ENCODE data around the gene AHNAK2. TPM values are rescaled to one million over a fixed set of nuclear protein-coding genes. Genes with fewer than 3 reads are reported as not detected.
A peak's percentile ranks its signal among the peaks of the same experiment; 100 is the strongest.

AHNAK2 gene
- total RNA-seq, 4 donors from 2014 or later = 147 to 313 (median 172) TPM

- 21 to 83% methylated on average over 2 to 4 of the region's 9 CpGs for WGBS, 2 donors
- Histone ChIP-seq H3K27ac (peak overlapping the region in 3 of 4 donors; percentile 69 to 86 (median 82)), H3K36me3 (peaks cover 0 to 17% (median 12%) of the 10 kb centered on the region in 3 donors), H3K4me1 (peaks cover 20 to 86% (median 65%) of the 10 kb centered on the region in 3 donors), H3K4me3 (no peak overlapping the region), H3K27me3 (no peaks in the 10 kb centered on the region), H3K9me3 (no peaks in the 10 kb centered on the region)
- intact Hi-C loops (cut with DNase I) = no loop called here
- DNase-seq = no peak
- no peak for TF ChIP-seq POLR2A (IDR thresholded peaks at IDR 0.05)
- TF ChIP-seq, protein P1, sequence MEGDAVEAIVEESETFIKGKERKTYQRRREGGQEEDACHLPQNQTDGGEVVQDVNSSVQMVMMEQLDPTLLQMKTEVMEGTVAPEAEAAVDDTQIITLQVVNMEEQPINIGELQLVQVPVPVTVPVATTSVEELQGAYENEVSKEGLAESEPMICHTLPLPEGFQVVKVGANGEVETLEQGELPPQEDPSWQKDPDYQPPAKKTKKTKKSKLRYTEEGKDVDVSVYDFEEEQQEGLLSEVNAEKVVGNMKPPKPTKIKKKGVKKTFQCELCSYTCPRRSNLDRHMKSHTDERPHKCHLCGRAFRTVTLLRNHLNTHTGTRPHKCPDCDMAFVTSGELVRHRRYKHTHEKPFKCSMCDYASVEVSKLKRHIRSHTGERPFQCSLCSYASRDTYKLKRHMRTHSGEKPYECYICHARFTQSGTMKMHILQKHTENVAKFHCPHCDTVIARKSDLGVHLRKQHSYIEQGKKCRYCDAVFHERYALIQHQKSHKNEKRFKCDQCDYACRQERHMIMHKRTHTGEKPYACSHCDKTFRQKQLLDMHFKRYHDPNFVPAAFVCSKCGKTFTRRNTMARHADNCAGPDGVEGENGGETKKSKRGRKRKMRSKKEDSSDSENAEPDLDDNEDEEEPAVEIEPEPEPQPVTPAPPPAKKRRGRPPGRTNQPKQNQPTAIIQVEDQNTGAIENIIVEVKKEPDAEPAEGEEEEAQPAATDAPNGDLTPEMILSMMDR (IDR thresholded peaks at IDR 0.05) = no peak
These were observed 37.1 kb upstream of the AHNAK2 start for GRCh38 chr14:105015242-105015641.

GRCh38 chr14:105014631-105015030, 36.5 kb upstream of the AHNAK2 start:
- Histone ChIP-seq H3K27me3 (no peaks in the 10 kb centered on the region), H3K9me3 (no peaks in the 10 kb centered on the region), H3K4me3 (no peak overlapping the region), H3K27ac (peak overlapping the region in 2 of 4 donors; percentile 69 to 82), H3K4me1 (peaks cover 20 to 80% (median 60%) of the 10 kb centered on the region in 3 donors), H3K36me3 (peaks cover 0 to 23% (median 15%) of the 10 kb centered on the region in 3 donors)
- TF ChIP-seq, protein P1 (IDR thresholded peaks at IDR 0.05) = no peak
- no peak for TF ChIP-seq POLR2A (IDR thresholded peaks at IDR 0.05)
- intact Hi-C loops (cut with DNase I) = no loop called here
- WGBS, 2 donors = 42 to 43% methylated on average over 4 of the region's 4 CpGs
- no peak for DNase-seq

DNA sequence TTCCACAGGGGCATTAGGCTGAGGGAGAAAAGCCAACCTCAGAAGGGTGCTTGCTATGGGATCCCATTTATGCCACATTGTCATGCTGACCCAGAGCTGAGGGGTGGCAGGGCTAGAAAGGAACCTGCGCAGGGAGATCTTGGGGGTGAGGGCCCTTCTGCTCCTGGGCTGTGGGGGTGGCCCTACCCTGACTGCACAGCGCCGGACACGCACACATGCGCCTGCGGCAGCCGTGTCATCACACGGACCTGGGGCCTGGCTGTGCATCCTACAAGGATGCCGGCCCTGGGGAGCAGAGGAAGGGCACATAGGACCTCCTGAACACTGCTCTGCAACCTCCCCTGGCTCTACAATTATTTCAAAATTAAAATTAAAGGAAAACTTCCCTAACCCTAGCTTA, 35.9 kb upstream of the AHNAK2 start:
- peaks cover 14 to 74% (median 54%) of the 10 kb centered on the region in 3 donors for H3K4me1 ChIP-seq
- no peak overlapping the region for H3K27ac ChIP-seq
- intact Hi-C loops (cut with DNase I) = no loop called here
- WGBS, 2 donors = 63% methylated on average over 7 of the region's 9 CpGs; no CpG with 5 or more reads in 1 of the 2 donors
- H3K27me3 ChIP-seq = no peaks in the 10 kb centered on the region
- TF ChIP-seq, protein P1 (IDR thresholded peaks at IDR 0.05) = no peak
- no peak for TF ChIP-seq POLR2A (IDR thresholded peaks at IDR 0.05)
- no peak for DNase-seq
- no peaks in the 10 kb centered on the region for H3K9me3 ChIP-seq
- H3K36me3 ChIP-seq = peaks cover 0 to 29% (median 18%) of the 10 kb centered on the region in 3 donors
- H3K4me3 ChIP-seq = no peak overlapping the region

GRCh38 chr14:105013150-105013785, 35.1 kb upstream of the AHNAK2 start:
- peaks cover 2 to 37% (median 26%) of the 10 kb centered on the region in 3 donors for H3K36me3 ChIP-seq
- H3K9me3 ChIP-seq = no peaks in the 10 kb centered on the region
- no peak for DNase-seq
- intact Hi-C loops (cut with DNase I) = no loop called here
- H3K4me3 ChIP-seq = no peak overlapping the region
- 27 to 43% methylated on average over 6 to 8 of the region's 8 CpGs for WGBS, 2 donors
- H3K27ac ChIP-seq = peak overlapping the region in 2 of 4 donors; percentile 8 to 13
- H3K27me3 ChIP-seq = no peaks in the 10 kb centered on the region
- peaks cover 12 to 66% (median 46%) of the 10 kb centered on the region in 3 donors for H3K4me1 ChIP-seq
- no peak for TF ChIP-seq POLR2A (IDR thresholded peaks at IDR 0.05)
- TF ChIP-seq, protein P1 (IDR thresholded peaks at IDR 0.05) = no peak

DNA sequence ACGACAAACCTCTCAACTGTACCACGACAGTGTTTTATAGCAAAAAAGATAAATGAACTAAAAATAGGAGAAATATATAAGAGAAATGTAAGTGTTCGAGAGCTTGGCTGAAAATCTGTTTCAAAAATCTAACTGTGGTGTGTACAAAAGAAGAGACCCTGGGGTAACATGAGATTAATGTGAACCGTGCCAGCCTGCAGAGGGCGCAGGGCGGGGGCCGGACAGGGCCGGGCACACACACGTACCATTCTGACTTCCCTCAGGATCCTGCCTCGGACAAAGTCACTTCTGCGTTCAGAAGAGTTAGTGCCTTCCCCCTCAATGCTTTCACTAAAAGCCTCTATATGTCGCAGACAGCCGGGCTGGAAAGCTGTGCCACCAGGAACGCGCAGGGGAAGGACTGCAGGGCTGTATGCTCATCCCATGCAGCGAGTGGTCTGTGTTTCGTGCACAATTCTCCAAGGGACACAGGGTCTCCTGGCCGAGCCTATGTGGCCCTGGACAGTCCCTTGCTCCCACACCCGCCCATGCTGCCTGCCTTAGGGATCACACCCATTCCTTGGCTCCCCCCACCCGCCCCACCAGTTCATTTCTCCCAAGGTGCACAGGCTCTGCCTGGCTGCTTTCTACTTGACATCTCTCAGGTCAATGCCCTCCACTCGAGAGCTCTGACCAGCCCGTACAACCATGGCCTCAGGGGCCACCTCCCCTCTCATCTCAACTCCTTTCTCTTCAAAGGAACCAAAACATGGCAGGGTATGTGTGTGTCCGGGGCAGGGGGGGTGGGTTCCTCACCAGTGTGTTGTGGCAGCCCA, 34.2 kb upstream of the AHNAK2 start:
- peak overlapping the region in 1 of 4 donors; percentile 8 for H3K27ac ChIP-seq
- no peaks in the 10 kb centered on the region for H3K9me3 ChIP-seq
- TF ChIP-seq, protein P1 (IDR thresholded peaks at IDR 0.05) = peak in 3 of 6 experiments; percentile 21 to 50 (median 29)
- no peak for TF ChIP-seq POLR2A (IDR thresholded peaks at IDR 0.05)
- DNase-seq = no peak
- H3K27me3 ChIP-seq = no peaks in the 10 kb centered on the region
- 39 to 42% methylated on average over 11 to 14 of the region's 23 CpGs for WGBS, 2 donors
- peaks cover 8 to 46% (median 33%) of the 10 kb centered on the region in 3 donors for H3K36me3 ChIP-seq
- intact Hi-C loops (cut with DNase I) = no loop called here
- H3K4me1 ChIP-seq = peaks cover 12 to 57% (median 40%) of the 10 kb centered on the region in 3 donors
- H3K4me3 ChIP-seq = no peak overlapping the region
